B cell (primary cell): ENCODE results near the gene RELCH. TPM values are rescaled to one million over a fixed set of nuclear protein-coding genes. Genes with fewer than 3 reads are reported as not detected.

Experiments
- ATAC-seq: fragments of 200-7000 bp; cut with Tn5 transposase; one replicate; pipeline ENCODE4 v1.10.0; 2021; ENCODE audit warnings: low read depth, mild to moderate bottlenecking, moderate number of reproducible peaks, moderate library complexity
- CTCF ChIA-PET: fragments of 350-600 bp; sonication (Branson Sonifier 250); formaldehyde crosslinking; loops from one replicate; lab custom pipeline; 2021; ENCODE audit warnings: antibody characterized with exemption, inconsistent platforms; lab: Charles Lee
- POLR2A ChIA-PET: fragments of 350-600 bp; sonication (Branson Sonifier 250); formaldehyde crosslinking; loops from one replicate; lab custom pipeline; 2021; ENCODE audit warnings: antibody characterized with exemption; lab: Charles Lee
- DNase-seq: peaks from one replicate; pipeline ENCODE4 v3.0.0; 2013
- H2AFZ ChIP-seq: 2 replicates; pipeline ENCODE4 v1.6.1; 2012; ENCODE audit warnings: mild to moderate bottlenecking, low read depth, low read length; ENCODE audit not compliant: insufficient read depth, poor library complexity, severe bottlenecking
- H3K27ac ChIP-seq, 2 donors: 1 replicate in 1 of 2; 2 replicates in 1 of 2; pipeline ENCODE4 v1.5.1; 2012 to 2013; ENCODE audit warnings: low read length in 2 of 2, mild to moderate bottlenecking in 2 of 2, moderate library complexity in 1 of 2
- H3K27me3 ChIP-seq, 4 experiments: fragments of 200-600 bp in 1 of 4; sonication (generic) in 1 of 4; replicated peaks in 1 of 4; 1 replicate in 2 of 4; 2 replicates in 2 of 4; pipeline versions ENCODE4 v1.6.1 to v1.7.0; 2013 to 2016; ENCODE audit warnings: low read length in 3 of 4, mild to moderate bottlenecking in 2 of 4, mixed read lengths in 1 of 4, moderate library complexity in 1 of 4; ENCODE audit not compliant: insufficient read depth in 4 of 4, control insufficient read depth in 3 of 4; ENCODE audit errors: control extremely low read depth in 1 of 4
- H3K36me3 ChIP-seq, 2 experiments: replicated peaks in 1 of 2; 1 replicate in 1 of 2; 2 replicates in 1 of 2; pipeline versions ENCODE4 v1.6.1 to v1.7.1; 2013; ENCODE audit warnings: low read length in 1 of 2; ENCODE audit not compliant: insufficient read depth in 2 of 2, control insufficient read depth in 1 of 2; ENCODE audit errors: control extremely low read depth in 1 of 2, extremely low read depth in 1 of 2
- H3K4me1 ChIP-seq, 2 donors: fragments of 200-600 bp in 1 of 2; sonication (generic) in 1 of 2; 1 replicate in 1 of 2; 2 replicates in 1 of 2; pipeline versions ENCODE4 v1.5.1 to v1.6.1; 2013 to 2017; ENCODE audit warnings: low read length in 2 of 2; ENCODE audit not compliant: control insufficient read depth in 2 of 2, insufficient read depth in 2 of 2
- H3K4me2 ChIP-seq: replicated peaks from 2 replicates; pipeline ENCODE3; 2012; ENCODE audit warnings: mild to moderate bottlenecking, low read depth, low read length; ENCODE audit not compliant: poor library complexity, severe bottlenecking
- H3K4me3 ChIP-seq, 5 experiments: fragments of 200-600 bp in 1 of 5; sonication (generic) in 1 of 5; 1 replicate in 3 of 5; 2 replicates in 2 of 5; pipeline versions ENCODE4 v1.5.1 to v1.7.0; 2011 to 2016; ENCODE audit warnings: low read length in 4 of 5, mild to moderate bottlenecking in 4 of 5, low read depth in 2 of 5, control low read depth in 1 of 5, moderate library complexity in 1 of 5; ENCODE audit not compliant: insufficient read depth in 1 of 5; ENCODE audit errors: control extremely low read depth in 1 of 5, extremely low read depth in 1 of 5
- H3K79me2 ChIP-seq: fragments of 200-600 bp; sonication (generic); one replicate; pipeline ENCODE4 v1.6.0; 2016; ENCODE audit warnings: low read length; ENCODE audit not compliant: control insufficient read depth, insufficient read depth
- H3K9ac ChIP-seq: fragments of 200-600 bp; sonication (generic); 2 replicates; pipeline ENCODE4 v1.6.1; 2017; ENCODE audit warnings: mild to moderate bottlenecking, low read length, moderate library complexity
- H3K9me3 ChIP-seq, 3 donors: one replicate each; pipeline versions ENCODE4 v1.6.1 to v1.7.1; 2013; ENCODE audit warnings: low read length in 2 of 3; ENCODE audit not compliant: control insufficient read depth in 2 of 3, insufficient read depth in 1 of 3; ENCODE audit errors: control extremely low read depth in 1 of 3
- H4K20me1 ChIP-seq: 2 replicates; pipeline ENCODE4 v1.6.0; 2012; ENCODE audit warnings: mild to moderate bottlenecking, low read length; ENCODE audit not compliant: insufficient read depth, control insufficient read depth, poor library complexity, severe bottlenecking
- H3K27ac Mint-ChIP-seq: one replicate; pipeline ENCODE4 v1.8.0; 2021; ENCODE audit warnings: mixed read lengths
- H3K27me3 Mint-ChIP-seq: one replicate; pipeline ENCODE4 v1.8.0; 2021; ENCODE audit warnings: mixed read lengths
- H3K4me1 Mint-ChIP-seq: one replicate; pipeline ENCODE4 v1.8.0; 2021; ENCODE audit warnings: mixed read lengths
- H3K4me3 Mint-ChIP-seq: one replicate; pipeline ENCODE4 v1.8.0; 2021; ENCODE audit warnings: mixed read lengths
- H3K9me3 Mint-ChIP-seq: one replicate; pipeline ENCODE4 v1.8.0; 2022; ENCODE audit warnings: mixed read lengths; ENCODE audit not compliant: insufficient read depth
- CTCF ChIP-seq: fragments of 200-600 bp; IDR thresholded peaks from one replicate; pipeline ENCODE4 v1.8.0; 2022; ENCODE audit warnings: antibody characterized with exemption, mild to moderate bottlenecking
- EZH2 ChIP-seq: IDR thresholded peaks from 2 replicates; pipeline ENCODE4 v1.6.1; 2012; ENCODE audit warnings: borderline replicate concordance, low read depth, mild to moderate bottlenecking, moderate library complexity, low read length; ENCODE audit not compliant: insufficient read depth, poor library complexity, severe bottlenecking
- WGBS: methylation state at CpG from one replicate; pipeline ENCODE4 v1.1.5; 2013; ENCODE audit warnings: missing lambda C conversion rate; ENCODE audit not compliant: insufficient coverage; 5-methylcytosine and 5-hydroxymethylcytosine counted together
- intact Hi-C: fragments of 100-400 bp; cut with micrococcal nuclease; formaldehyde crosslinking; loops from one replicate; pipeline ENCODE4 v1.10.0; 2022
- polyA plus RNA-seq: library from polyadenylated mRNA; depleted of rRNA; stranded (reverse); fragments of >200 nt; gene quantifications from 2 replicates; pipeline ENCODE4 v1.2.3, GENCODE V29; 2012
- total RNA-seq, 2 donors: library from RNA; stranded (reverse); fragments of 120-200 nt in 1 of 2; gene quantifications; 1 replicate in 1 of 2; 2 replicates in 1 of 2; pipeline versions ENCODE4 v1.2.3 to v1.2.4, GENCODE V29; 2013 to 2022

The RELCH gene
- total and polyA plus RNA-seq, 2 donors (not counting 1 experiment from before 2014, with no cell fraction given), result 17.6 to 77.9 TPM

- Mint-ChIP-seq H3K4me3 (no peak overlapping the region), H3K27me3 (no peaks in the 10 kb centered on the region), H3K27ac (no peak overlapping the region), H3K4me1 (peaks cover 20% of the 10 kb centered on the region), H3K9me3 (no peaks in the 10 kb centered on the region)
- no peak overlapping the region for H3K4me3 ChIP-seq
- ATAC-seq (no peak), DNase-seq (no peak)
- no peak overlapping the region for H3K27ac ChIP-seq
- H3K4me1 ChIP-seq, result peaks cover 2 to 8% of the 10 kb centered on the region in 2 donors
- H4K20me1 ChIP-seq, result no peaks in the 10 kb centered on the region
- TF ChIP-seq EZH2, result no peak
- no peak for TF ChIP-seq CTCF
- peaks cover 0 to 1% (median 0%) of the 10 kb centered on the region in 3 donors for H3K9me3 ChIP-seq
- no peak overlapping the region for H3K4me2 ChIP-seq
- H3K36me3 ChIP-seq, result peaks cover 18 to 22% of the 10 kb centered on the region in 2 experiments
- ChIA-PET POLR2A (no interaction called here), CTCF (no interaction called here)
- intact Hi-C loops, result no loop called here
- H3K79me2 ChIP-seq, result no peaks in the 10 kb centered on the region
- no peaks in the 10 kb centered on the region for H3K27me3 ChIP-seq
- H2AFZ ChIP-seq, result no peak overlapping the region
- H3K9ac ChIP-seq, result no peak overlapping the region
Observed at GRCh38 chr18:62294073-62294472, 107.0 kb downstream of the RELCH start.

GRCh38 chr18:62300359-62300963, 113.4 kb downstream of the RELCH start:
- no peak for ATAC-seq

More at GRCh38 chr18:62300359-62300963, 113.4 kb downstream of the RELCH start:
- Mint-ChIP-seq H3K4me3 (no peak overlapping the region), H3K4me1 (peaks cover 11% of the 10 kb centered on the region), H3K27me3 (no peaks in the 10 kb centered on the region), H3K27ac (no peak overlapping the region), H3K9me3 (no peaks in the 10 kb centered on the region)
- Histone ChIP-seq H3K79me2 (no peaks in the 10 kb centered on the region), H3K36me3 (peaks cover 10 to 46% of the 10 kb centered on the region in 2 experiments), H3K27ac (no peak overlapping the region), H3K9ac (no peak overlapping the region), H3K9me3 (no peaks in the 10 kb centered on the region), H3K4me1 (peaks cover 0 to 5% of the 10 kb centered on the region in 2 donors), H2AFZ (no peak overlapping the region), H3K27me3 (no peaks in the 10 kb centered on the region), H3K4me2 (no peak overlapping the region), H4K20me1 (no peaks in the 10 kb centered on the region), H3K4me3 (no peak overlapping the region)
- TF ChIP-seq CTCF (no peak), EZH2 (no peak)
- 100% methylated on average over 1 of the region's 3 CpGs for WGBS
- POLR2A ChIA-PET, result no interaction called here
- no peak for DNase-seq
- intact Hi-C loops, result no loop called here
- CTCF ChIA-PET, result interaction anchor here (0.7 to 1.3 kb wide), 2 partner anchors 33 to 50 kb away, joined by 3 read pairs; no protein-coding TSS in a partner anchor
